Gastrocnemius medialis (tissue), 4 donors: ENCODE measurements around the gene FHOD3. TPM values are rescaled to one million over a fixed set of nuclear protein-coding genes. Genes with fewer than 3 reads are reported as not detected.

Experiments
- ATAC-seq, 2 donors: fragments of 150-250 bp; one replicate each; pipeline ENCODE4 v1.9.1; 2016
- DNase-seq, 2 donors: peaks; one replicate each; pipeline ENCODE4 v3.0.0-alpha.2; 2019
- H3K27ac ChIP-seq, 4 donors: fragments of 200-600 bp; sonication (generic); 1 replicate in 1 of 4; 2 replicates in 3 of 4; pipeline ENCODE4 v1.5.1; 2016 to 2018; ENCODE audit warnings: mild to moderate bottlenecking in 2 of 4, moderate library complexity in 1 of 4
- H3K27me3 ChIP-seq, 3 donors: fragments of 200-600 bp; sonication (generic) in 2 of 3; 1 replicate in 1 of 3; 2 replicates in 2 of 3; pipeline versions ENCODE4 v1.5.1 to v1.6.0; 2016 to 2019; ENCODE audit warnings: mild to moderate bottlenecking in 1 of 3, moderate library complexity in 1 of 3
- H3K36me3 ChIP-seq, 2 donors: fragments of 200-600 bp; sonication (generic) in 1 of 2; one replicate each; pipeline ENCODE4 v1.5.1; 2017 to 2018
- H3K4me1 ChIP-seq, 2 donors: fragments of 200-600 bp; sonication (generic) in 1 of 2; one replicate each; pipeline ENCODE4 v1.5.1; 2016 to 2017; ENCODE audit warnings: mild to moderate bottlenecking in 2 of 2
- H3K4me3 ChIP-seq, 4 donors: fragments of 200-600 bp; sonication (generic) in 3 of 4; 1 replicate in 1 of 4; 2 replicates in 3 of 4; pipeline ENCODE4 v1.5.1; 2016 to 2019; ENCODE audit warnings: mild to moderate bottlenecking in 2 of 4
- H3K9me3 ChIP-seq, 3 donors: fragments of 200-600 bp; sonication (generic) in 2 of 3; 1 replicate in 1 of 3; 2 replicates in 2 of 3; pipeline ENCODE4 v1.5.1; 2016 to 2019
- CTCF ChIP-seq, 5 experiments: fragments of 450-650 bp in 3 of 5; fragments of 200-600 bp in 2 of 5; sonication (generic) in 2 of 5; IDR thresholded peaks in 4 of 5; conservative IDR thresholded peaks in 1 of 5; 1 replicate in 4 of 5; 2 replicates in 1 of 5; pipeline ENCODE4 v1.5.1; 2016 to 2019; ENCODE audit warnings: antibody characterized with exemption in 5 of 5, mild to moderate bottlenecking in 3 of 5, moderate library complexity in 3 of 5
- POLR2A ChIP-seq, 2 donors: fragments of 450-650 bp; IDR thresholded peaks; one replicate each; pipeline ENCODE4 v1.6.1; 2017; ENCODE audit warnings: antibody characterized with exemption in 2 of 2, mild to moderate bottlenecking in 2 of 2, moderate library complexity in 2 of 2
- in situ Hi-C, 4 donors: fragments of 200-750 bp; cut with MboI; loops; one replicate each; pipeline versions ENCODE4 v1.15.0 to v1.8.0; 2017; ENCODE audit warnings: low sequenced_read_pairs in 4 of 4
- intact Hi-C: fragments of 100-400 bp; cut with DNase I; formaldehyde crosslinking; loops from one replicate; pipeline ENCODE4 v1.15.1; 2023; ENCODE audit warnings: low total_unique reads
- total RNA-seq, 4 donors: library from RNA; depleted of rRNA; stranded (reverse); fragments of >200 nt; gene quantifications; one replicate each; pipeline versions ENCODE4 v1.1.0 to v1.2.3, GENCODE V29; 2016

FHOD3 gene
- total RNA-seq, 4 donors from 2014 or later: 10.0 to 32.5 (median 17.0) TPM

- H3K36me3 ChIP-seq: no peaks in the 10 kb centered on the region
- H3K9me3 ChIP-seq: no peaks in the 10 kb centered on the region
- H3K27ac ChIP-seq: no peak overlapping the region
- H3K4me1 ChIP-seq: peaks cover 14 to 15% of the 10 kb centered on the region in 2 donors
- ATAC-seq (no peak), DNase-seq (no peak)
- no peaks in the 10 kb centered on the region for H3K27me3 ChIP-seq
- no peak for TF ChIP-seq POLR2A (IDR thresholded peaks at IDR 0.05)
- no peak for TF ChIP-seq CTCF (IDR thresholded peaks at IDR 0.05 in 4 of 5, conservative IDR thresholded peaks at IDR 0.05 in 1 of 5)
- H3K4me3 ChIP-seq: no peak overlapping the region
- intact Hi-C loops: no loop called here
- in situ Hi-C loops: no loop called here
Measured at GRCh38 chr18:36772241-36772723, 474.8 kb downstream of the FHOD3 start.

- Histone ChIP-seq H3K27ac (peak overlapping the region in 3 of 4 donors; percentile 77 to 87 (median 86)), H3K4me3 (no peak overlapping the region), H3K27me3 (no peaks in the 10 kb centered on the region), H3K9me3 (no peaks in the 10 kb centered on the region), H3K4me1 (peaks cover 24 to 29% of the 10 kb centered on the region in 2 donors), H3K36me3 (no peaks in the 10 kb centered on the region)
- ATAC-seq: no peak
- TF ChIP-seq CTCF (IDR thresholded peaks at IDR 0.05 in 4 of 5, conservative IDR thresholded peaks at IDR 0.05 in 1 of 5): no peak
- TF ChIP-seq POLR2A (IDR thresholded peaks at IDR 0.05): no peak
- in situ Hi-C loops: no loop called here
- no peak for DNase-seq
- intact Hi-C loops: no loop called here
Measured at GRCh38 chr18:36775396-36775795, 477.9 kb downstream of the FHOD3 start.

GRCh38 chr18:36776650-36777049 is 479.1 kb downstream of the FHOD3 start:
- peak overlapping the region; percentile 54 to 87 (median 82) for H3K27ac ChIP-seq
- H3K27me3 ChIP-seq: no peaks in the 10 kb centered on the region
- intact Hi-C loops (no loop called here), in situ Hi-C loops (no loop called here)
- no peak overlapping the region for H3K4me3 ChIP-seq
- no peaks in the 10 kb centered on the region for H3K9me3 ChIP-seq
- no peaks in the 10 kb centered on the region for H3K36me3 ChIP-seq
- ATAC-seq (peak; percentile 94 to 97), DNase-seq (peak; percentile 18 to 46)
- no peak for TF ChIP-seq CTCF (IDR thresholded peaks at IDR 0.05 in 4 of 5, conservative IDR thresholded peaks at IDR 0.05 in 1 of 5)
- no peak for TF ChIP-seq POLR2A (IDR thresholded peaks at IDR 0.05)
- peaks cover 24 to 29% of the 10 kb centered on the region in 2 donors for H3K4me1 ChIP-seq

- DNase-seq (no peak), ATAC-seq (peak in 1 of 2 donors; percentile 32)
- in situ Hi-C loops (no loop called here), intact Hi-C loops (no loop called here)
- TF ChIP-seq CTCF (IDR thresholded peaks at IDR 0.05 in 4 of 5, conservative IDR thresholded peaks at IDR 0.05 in 1 of 5) (no peak), POLR2A (IDR thresholded peaks at IDR 0.05) (no peak)
- Histone ChIP-seq H3K27me3 (no peaks in the 10 kb centered on the region), H3K36me3 (no peaks in the 10 kb centered on the region), H3K4me3 (no peak overlapping the region), H3K4me1 (peaks cover 24 to 29% of the 10 kb centered on the region in 2 donors), H3K27ac (peak overlapping the region; percentile 54 to 87 (median 82)), H3K9me3 (no peaks in the 10 kb centered on the region)
Measured at GRCh38 chr18:36777566-36777965, 480.1 kb downstream of the FHOD3 start.

GRCh38 chr18:36780748-36781147 is 483.2 kb downstream of the FHOD3 start:
- in situ Hi-C loops (no loop called here), intact Hi-C loops (no loop called here)
- TF ChIP-seq POLR2A (IDR thresholded peaks at IDR 0.05) (no peak), CTCF (IDR thresholded peaks at IDR 0.05 in 4 of 5, conservative IDR thresholded peaks at IDR 0.05 in 1 of 5) (no peak)
- H3K4me1 ChIP-seq: peaks cover 32 to 35% of the 10 kb centered on the region in 2 donors
- H3K4me3 ChIP-seq: no peak overlapping the region
- H3K36me3 ChIP-seq: no peaks in the 10 kb centered on the region
- ATAC-seq: peak in 1 of 2 donors; percentile 41
- no peaks in the 10 kb centered on the region for H3K27me3 ChIP-seq
- H3K9me3 ChIP-seq: no peaks in the 10 kb centered on the region
- H3K27ac ChIP-seq: no peak overlapping the region
- DNase-seq: no peak
